PC-9 (cell line): Measurements from ENCODE around the gene GOLGA6L9. TPM values are rescaled to one million over a fixed set of nuclear protein-coding genes. Genes with fewer than 3 reads are reported as not detected.
"Not testable (repeated sequence)": the region's sequence is repeated elsewhere in the genome, so short reads cannot be mapped to it uniquely, and the experiment has no call there.

Source experiments
- Bru-seq: library from RNA; stranded (reverse); fragments of 400-500 nt; gene quantifications from one replicate; lab custom pipeline; 2021; lab: Mats Ljungman, UMichigan
- BruChase-seq, 2 experiments: library from RNA; stranded (reverse); fragments of 400-500 nt; gene quantifications; one replicate each; lab custom pipeline; 2021; lab: Mats Ljungman, UMichigan
- BruUV-seq: library from RNA; stranded (reverse); fragments of 400-500 nt; replicated peaks from 2 replicates; lab custom pipeline; 2021; lab: Mats Ljungman, UMichigan
- CTCF ChIA-PET: fragments of 300-600 bp; sonication (Branson Sonifier 250); formaldehyde crosslinking; loops from one replicate; lab custom pipeline; 2022; ENCODE audit warnings: antibody characterized with exemption; lab: Charles Lee
- POLR2A ChIA-PET: fragments of 300-600 bp; sonication (Branson Sonifier 250); formaldehyde crosslinking; loops from one replicate; lab custom pipeline; 2022; ENCODE audit warnings: antibody characterized with exemption; ENCODE audit not compliant: unreplicated experiment; lab: Charles Lee
- DNase-seq, 2 experiments: peaks; one replicate each; pipeline versions ENCODE4 v3.0.0 to v3.0.0-alpha.2; 2015 to 2022; ENCODE audit warnings: mixed read lengths in 1 of 2
- H2AFZ ChIP-seq: fragments of 200-600 bp; sonication (generic); 2 replicates; pipeline ENCODE4 v1.8.1; 2017; ENCODE audit warnings: antibody characterized with exemption
- H3F3A ChIP-seq: fragments of 200-600 bp; sonication (generic); 2 replicates; pipeline ENCODE4 v1.8.1; 2017; ENCODE audit warnings: antibody characterized with exemption, mild to moderate bottlenecking, low read depth; ENCODE audit not compliant: insufficient read depth
- H3K27ac ChIP-seq: fragments of 200-600 bp; sonication (generic); 2 replicates; pipeline ENCODE4 v1.6.1; 2016; ENCODE audit warnings: mixed run types
- H3K27me3 ChIP-seq: fragments of 200-600 bp; sonication (generic); 2 replicates; pipeline ENCODE4 v1.6.1; 2016; ENCODE audit warnings: low read depth, mixed run types; ENCODE audit not compliant: insufficient read depth
- H3K36me3 ChIP-seq: fragments of 200-600 bp; sonication (generic); 2 replicates; pipeline ENCODE4 v1.6.1; 2016; ENCODE audit warnings: low read depth, mixed run types
- H3K4me1 ChIP-seq: fragments of 200-600 bp; sonication (generic); replicated peaks from 2 replicates; pipeline ENCODE4 v1.6.1; 2016; ENCODE audit warnings: mixed run types; ENCODE audit not compliant: insufficient read depth
- H3K4me2 ChIP-seq: fragments of 200-600 bp; sonication (generic); 2 replicates; pipeline ENCODE4 v1.6.1; 2017; ENCODE audit warnings: mixed run types
- H3K4me3 ChIP-seq: fragments of 200-600 bp; sonication (generic); 2 replicates; pipeline ENCODE4 v1.6.1; 2016; ENCODE audit warnings: mixed run types
- H3K79me2 ChIP-seq: fragments of 200-600 bp; sonication (generic); 2 replicates; pipeline ENCODE4 v1.6.1; 2017; ENCODE audit warnings: low read depth, mixed run types
- H3K9me2 ChIP-seq: fragments of 200-600 bp; sonication (generic); 2 replicates; pipeline ENCODE4 v1.8.1; 2017; ENCODE audit warnings: mild to moderate bottlenecking; ENCODE audit not compliant: insufficient read depth
- H3K9me3 ChIP-seq: fragments of 200-600 bp; sonication (generic); 2 replicates; pipeline ENCODE4 v1.8.1; 2016; ENCODE audit warnings: low read depth; ENCODE audit not compliant: insufficient read depth
- H4K20me1 ChIP-seq: fragments of 200-600 bp; sonication (generic); 2 replicates; pipeline ENCODE4 v1.8.1; 2017; ENCODE audit not compliant: insufficient read depth
- intact Hi-C: fragments of 100-400 bp; cut with micrococcal nuclease; formaldehyde crosslinking; loops from one replicate; pipeline ENCODE4 v1.10.0; 2022; ENCODE audit not compliant: unreplicated experiment
- long read RNA-seq: library from polyadenylated mRNA; stranded (forward); transcript quantifications from one replicate; pipeline ENCODE4 v2.0.0, GENCODE V29; 2022
- total RNA-seq: library from RNA; stranded (reverse); gene quantifications from 2 replicates; pipeline ENCODE4 v1.2.3, GENCODE V29; 2021

Gene GOLGA6L9
- total RNA-seq (3.8 and 5.2 TPM in 2 replicates), Bru-seq, nascent RNA (percentile 54 among the genes with signal in this experiment), BruChase-seq, experiment 1, labeled RNA remaining after a 2-hour chase (percentile 68 among the genes with signal in this experiment), BruChase-seq, experiment 2, labeled RNA remaining after a 6-hour chase (percentile 66 among the genes with signal in this experiment)
- long read RNA-seq, full-length matches to known transcripts = 1 of 2 reads
- long read RNA-seq, partial matches to known transcripts = 0 of 2 reads
- long read RNA-seq, other reads (novel, unspliced or antisense) = 1 of 2 reads

GRCh38 chr15:82429693-82430092 is at the start of gene GOLGA6L9:
Gene GOLGA6L9, plus strand, starts transcription at chr15:82429816. Its CDS starts 264 bp downstream, at chr15:82430080.
- H3K27ac ChIP-seq, H3K36me3 ChIP-seq, H3K4me2 ChIP-seq, BruUV-seq, H3K9me2 ChIP-seq, H2AFZ ChIP-seq, H4K20me1 ChIP-seq, H3K27me3 ChIP-seq, DNase-seq, H3K79me2 ChIP-seq, POLR2A ChIA-PET, H3K4me1 ChIP-seq, H3K4me3 ChIP-seq, H3K9me3 ChIP-seq, H3F3A ChIP-seq, intact Hi-C loops, CTCF ChIA-PET: not testable (repeated sequence)

- H3K79me2 ChIP-seq, H3K27me3 ChIP-seq, H3K36me3 ChIP-seq, H3K4me3 ChIP-seq, H4K20me1 ChIP-seq, BruUV-seq, H3K9me3 ChIP-seq, intact Hi-C loops, H3F3A ChIP-seq, H3K4me1 ChIP-seq, CTCF ChIA-PET, POLR2A ChIA-PET, H3K9me2 ChIP-seq, H3K4me2 ChIP-seq, DNase-seq, H2AFZ ChIP-seq, H3K27ac ChIP-seq: not testable (repeated sequence)
These were observed 48.2 kb upstream of the GOLGA6L9 start for GRCh38 chr15:82381330-82381955.

- H3K36me3 ChIP-seq, H4K20me1 ChIP-seq, H3K4me1 ChIP-seq, H3K9me2 ChIP-seq, H3K9me3 ChIP-seq, CTCF ChIA-PET, POLR2A ChIA-PET, H3K4me3 ChIP-seq, H3K27me3 ChIP-seq, H3K79me2 ChIP-seq, H3F3A ChIP-seq, H3K4me2 ChIP-seq, DNase-seq, H3K27ac ChIP-seq, intact Hi-C loops, H2AFZ ChIP-seq, BruUV-seq: not testable (repeated sequence)
These were observed 42.4 kb upstream of the GOLGA6L9 start for GRCh38 chr15:82387209-82387608.

- H4K20me1 ChIP-seq, H3K9me3 ChIP-seq, H3K79me2 ChIP-seq, CTCF ChIA-PET, H3F3A ChIP-seq, H3K27ac ChIP-seq, H3K36me3 ChIP-seq, H3K27me3 ChIP-seq, intact Hi-C loops, H3K4me3 ChIP-seq, H3K9me2 ChIP-seq, POLR2A ChIA-PET, DNase-seq, H3K4me1 ChIP-seq, H2AFZ ChIP-seq, BruUV-seq, H3K4me2 ChIP-seq: not testable (repeated sequence)
These were observed 39.5 kb upstream of the GOLGA6L9 start for GRCh38 chr15:82390152-82390551.

- DNase-seq, H3K9me3 ChIP-seq, H4K20me1 ChIP-seq, H3K79me2 ChIP-seq, CTCF ChIA-PET, H3K27me3 ChIP-seq, BruUV-seq, H3K4me3 ChIP-seq, H3K36me3 ChIP-seq, H3K4me2 ChIP-seq, H3K9me2 ChIP-seq, H3K27ac ChIP-seq, H3F3A ChIP-seq, POLR2A ChIA-PET, H2AFZ ChIP-seq, H3K4me1 ChIP-seq, intact Hi-C loops: not testable (repeated sequence)
These were observed 37.5 kb upstream of the GOLGA6L9 start for GRCh38 chr15:82392077-82392476.
